ENCODE data around the gene CAD.

DNA sequence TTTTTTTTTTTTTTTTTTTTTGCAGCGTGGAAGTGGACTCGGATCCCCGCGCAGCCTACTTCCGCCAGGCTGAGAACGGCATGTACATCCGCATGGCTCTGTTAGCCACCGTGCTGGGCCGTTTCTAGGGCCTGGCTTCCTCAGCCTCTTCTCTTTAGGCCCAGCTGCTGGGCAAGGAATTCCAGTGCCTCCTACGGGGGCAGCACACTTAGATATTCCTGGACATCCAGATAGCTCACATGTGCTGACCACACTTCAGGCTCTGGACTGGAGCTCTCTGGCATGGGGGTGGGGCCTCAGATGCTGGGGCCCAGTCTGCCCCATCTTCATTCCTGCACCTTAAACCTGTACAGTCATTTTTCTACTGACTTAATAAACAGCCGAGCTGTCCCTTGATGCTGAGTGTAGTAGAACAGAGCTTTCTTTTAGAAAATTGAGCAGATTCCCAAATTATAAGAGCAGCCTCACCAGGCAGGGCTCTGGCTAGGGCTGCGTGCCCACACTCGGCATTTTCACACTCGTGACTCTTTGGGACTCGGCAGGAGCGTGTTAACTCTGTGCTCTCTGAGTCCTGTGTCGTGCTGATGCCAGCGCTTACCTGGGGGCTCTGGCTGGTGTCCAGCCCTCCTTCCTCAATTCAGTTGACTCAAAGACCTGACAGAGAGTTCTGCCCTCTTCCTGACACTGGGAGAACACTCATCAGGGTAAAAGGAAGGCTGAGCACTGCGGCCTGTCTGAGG is 26.4 kb downstream of the CAD start:
- TF ChIP-seq RCOR1 (IDR thresholded peaks at IDR 0.05; ENCODE audit: borderline replicate concordance in 1 of 2, low read depth in 2 of 2, low read length in 2 of 2), result no peak
- TF ChIP-seq REST (IDR thresholded peaks at IDR 0.05; ENCODE audit: borderline replicate concordance), result no peak
- no peak for TF ChIP-seq REST (CRISPR knock-in tag; IDR thresholded peaks at IDR 0.05; ENCODE audit: low read depth)
- TF ChIP-seq GABPA (tag; conservative IDR thresholded peaks at IDR 0.05; ENCODE audit: low read depth), result no peak
- TF ChIP-seq POLR3G (IDR thresholded peaks at IDR 0.05; ENCODE audit: extremely low read depth, insufficient read length, insufficient replicate concordance), result no peak
- no peak for TF ChIP-seq YY1 (IDR thresholded peaks at IDR 0.05; ENCODE audit: borderline replicate concordance in 1 of 3, control insufficient read depth in 1 of 3, extremely low read depth in 1 of 3, insufficient read depth in 3 of 3, insufficient read length in 1 of 3, insufficient replicate concordance in 2 of 3, low read depth in 1 of 3, low read length in 2 of 3)
- no peak for TF ChIP-seq ZNF507 (tag; conservative IDR thresholded peaks at IDR 0.05)
- TF ChIP-seq, protein P1, sequence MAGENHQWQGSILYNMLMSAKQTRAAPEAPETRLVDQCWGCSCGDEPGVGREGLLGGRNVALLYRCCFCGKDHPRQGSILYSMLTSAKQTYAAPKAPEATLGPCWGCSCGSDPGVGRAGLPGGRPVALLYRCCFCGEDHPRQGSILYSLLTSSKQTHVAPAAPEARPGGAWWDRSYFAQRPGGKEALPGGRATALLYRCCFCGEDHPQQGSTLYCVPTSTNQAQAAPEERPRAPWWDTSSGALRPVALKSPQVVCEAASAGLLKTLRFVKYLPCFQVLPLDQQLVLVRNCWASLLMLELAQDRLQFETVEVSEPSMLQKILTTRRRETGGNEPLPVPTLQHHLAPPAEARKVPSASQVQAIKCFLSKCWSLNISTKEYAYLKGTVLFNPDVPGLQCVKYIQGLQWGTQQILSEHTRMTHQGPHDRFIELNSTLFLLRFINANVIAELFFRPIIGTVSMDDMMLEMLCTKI (IDR thresholded peaks at IDR 0.05; ENCODE audit: partially characterized antibody), result no peak
- no peak for TF ChIP-seq HDAC6 (IDR thresholded peaks at IDR 0.05; ENCODE audit: low read depth, low read length)
- TF ChIP-seq MTA1 (IDR thresholded peaks at IDR 0.05; ENCODE audit: borderline replicate concordance), result no peak
- TF ChIP-seq, protein P2, sequence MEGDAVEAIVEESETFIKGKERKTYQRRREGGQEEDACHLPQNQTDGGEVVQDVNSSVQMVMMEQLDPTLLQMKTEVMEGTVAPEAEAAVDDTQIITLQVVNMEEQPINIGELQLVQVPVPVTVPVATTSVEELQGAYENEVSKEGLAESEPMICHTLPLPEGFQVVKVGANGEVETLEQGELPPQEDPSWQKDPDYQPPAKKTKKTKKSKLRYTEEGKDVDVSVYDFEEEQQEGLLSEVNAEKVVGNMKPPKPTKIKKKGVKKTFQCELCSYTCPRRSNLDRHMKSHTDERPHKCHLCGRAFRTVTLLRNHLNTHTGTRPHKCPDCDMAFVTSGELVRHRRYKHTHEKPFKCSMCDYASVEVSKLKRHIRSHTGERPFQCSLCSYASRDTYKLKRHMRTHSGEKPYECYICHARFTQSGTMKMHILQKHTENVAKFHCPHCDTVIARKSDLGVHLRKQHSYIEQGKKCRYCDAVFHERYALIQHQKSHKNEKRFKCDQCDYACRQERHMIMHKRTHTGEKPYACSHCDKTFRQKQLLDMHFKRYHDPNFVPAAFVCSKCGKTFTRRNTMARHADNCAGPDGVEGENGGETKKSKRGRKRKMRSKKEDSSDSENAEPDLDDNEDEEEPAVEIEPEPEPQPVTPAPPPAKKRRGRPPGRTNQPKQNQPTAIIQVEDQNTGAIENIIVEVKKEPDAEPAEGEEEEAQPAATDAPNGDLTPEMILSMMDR (IDR thresholded peaks at IDR 0.05 in 2 of 3, conservative IDR thresholded peaks at IDR 0.05 in 1 of 3; ENCODE audit: insufficient read depth in 2 of 3, low read depth in 1 of 3, low read length in 3 of 3), result no peak
- no peak for TF ChIP-seq SIN3A (IDR thresholded peaks at IDR 0.05; ENCODE audit: borderline replicate concordance in 2 of 2, control insufficient read depth in 1 of 2, low read depth in 2 of 2, low read length in 2 of 2)
- no peak for TF ChIP-seq ZNF121 (CRISPR knock-in tag; conservative IDR thresholded peaks at IDR 0.05)
- no peak for TF ChIP-seq POLR2A (conservative IDR thresholded peaks at IDR 0.05)
